ENCODE measurements around the gene BTRC.

The BTRC gene

DNA sequence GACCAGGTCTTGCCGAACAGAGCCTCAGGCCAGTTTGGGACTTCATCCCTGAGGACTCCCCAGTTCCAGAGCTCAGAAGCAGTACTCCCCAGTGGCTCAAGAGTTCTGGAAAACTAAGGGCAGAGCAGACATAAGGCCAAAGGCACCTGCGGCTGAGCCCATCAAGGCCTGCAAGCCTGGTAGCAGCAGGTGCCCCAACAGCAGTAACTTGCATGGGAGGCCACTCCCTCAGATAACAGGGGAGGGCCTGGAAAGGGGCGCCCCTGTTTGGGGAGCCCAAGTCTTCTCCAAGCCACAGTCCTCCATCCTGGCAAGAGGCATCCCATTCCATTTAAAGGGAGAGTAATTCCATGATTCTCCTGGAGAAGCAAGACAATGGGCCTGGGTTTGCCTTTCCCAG lies 221.1 kb downstream of the BTRC start:
- no peak overlapping the region for H2AFZ ChIP-seq (ENCODE audit: low read depth)
- no peaks in the 10 kb centered on the region for H4K20me1 ChIP-seq (ENCODE audit: insufficient read depth)
- H3K27ac ChIP-seq: no peak overlapping the region
- no peak overlapping the region for H3K4me2 ChIP-seq
- no peak overlapping the region for H3K4me3 ChIP-seq (IDR thresholded peaks at IDR 0.05; ENCODE audit: insufficient read depth, low read depth, low read length)
- no peaks in the 10 kb centered on the region for H3K36me3 ChIP-seq (ENCODE audit: insufficient read depth)
- no peaks in the 10 kb centered on the region for H3K79me2 ChIP-seq (ENCODE audit: insufficient read depth, low read depth)
- no peaks in the 10 kb centered on the region for H3K4me1 ChIP-seq (ENCODE audit: low read depth, poor library complexity, severe bottlenecking)
- TF ChIP-seq, protein P1, sequence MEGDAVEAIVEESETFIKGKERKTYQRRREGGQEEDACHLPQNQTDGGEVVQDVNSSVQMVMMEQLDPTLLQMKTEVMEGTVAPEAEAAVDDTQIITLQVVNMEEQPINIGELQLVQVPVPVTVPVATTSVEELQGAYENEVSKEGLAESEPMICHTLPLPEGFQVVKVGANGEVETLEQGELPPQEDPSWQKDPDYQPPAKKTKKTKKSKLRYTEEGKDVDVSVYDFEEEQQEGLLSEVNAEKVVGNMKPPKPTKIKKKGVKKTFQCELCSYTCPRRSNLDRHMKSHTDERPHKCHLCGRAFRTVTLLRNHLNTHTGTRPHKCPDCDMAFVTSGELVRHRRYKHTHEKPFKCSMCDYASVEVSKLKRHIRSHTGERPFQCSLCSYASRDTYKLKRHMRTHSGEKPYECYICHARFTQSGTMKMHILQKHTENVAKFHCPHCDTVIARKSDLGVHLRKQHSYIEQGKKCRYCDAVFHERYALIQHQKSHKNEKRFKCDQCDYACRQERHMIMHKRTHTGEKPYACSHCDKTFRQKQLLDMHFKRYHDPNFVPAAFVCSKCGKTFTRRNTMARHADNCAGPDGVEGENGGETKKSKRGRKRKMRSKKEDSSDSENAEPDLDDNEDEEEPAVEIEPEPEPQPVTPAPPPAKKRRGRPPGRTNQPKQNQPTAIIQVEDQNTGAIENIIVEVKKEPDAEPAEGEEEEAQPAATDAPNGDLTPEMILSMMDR (conservative IDR thresholded peaks at IDR 0.05; ENCODE audit: low read depth, low read length): no peak
- no peak overlapping the region for H3K9ac ChIP-seq
- H3K27me3 ChIP-seq (ENCODE audit: insufficient read depth, low read depth): no peaks in the 10 kb centered on the region

DNA sequence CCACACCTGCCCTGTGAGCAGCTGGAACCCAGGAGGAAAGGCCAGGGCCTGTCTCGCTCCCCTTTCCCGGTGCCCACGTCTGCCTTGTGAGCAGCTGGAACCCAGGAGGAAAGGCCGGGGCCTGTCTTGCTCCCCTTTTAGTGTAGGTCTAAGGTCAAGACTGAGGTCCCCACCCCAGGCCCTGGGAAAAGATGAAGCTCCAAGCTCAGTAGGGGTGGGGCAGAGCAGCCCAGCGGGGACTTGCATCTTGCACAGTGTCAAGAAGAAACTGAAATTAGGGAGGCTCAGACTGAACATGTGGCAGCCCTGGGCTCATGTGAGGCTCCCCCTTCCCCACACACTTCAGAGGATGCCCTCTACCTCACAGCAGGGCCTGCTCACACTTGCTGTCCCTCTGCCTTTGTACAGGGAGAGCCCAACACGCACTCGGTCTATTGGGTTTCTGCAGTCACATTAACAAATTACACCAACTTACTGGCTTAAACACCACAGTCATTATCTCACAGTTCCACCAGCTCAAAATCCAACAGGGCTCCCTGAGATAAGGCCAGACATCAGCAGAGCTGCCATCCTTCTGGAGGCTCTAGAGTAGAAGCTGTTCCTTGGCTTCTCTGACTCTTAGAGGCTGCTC lies 221.7 kb downstream of the BTRC start:
- Histone ChIP-seq H3K27ac (no peak overlapping the region), H3K4me3 (IDR thresholded peaks at IDR 0.05; ENCODE audit: insufficient read depth, low read depth, low read length) (no peak overlapping the region), H2AFZ (ENCODE audit: low read depth) (no peak overlapping the region), H3K9ac (no peak overlapping the region), H3K27me3 (ENCODE audit: insufficient read depth, low read depth) (no peaks in the 10 kb centered on the region), H4K20me1 (ENCODE audit: insufficient read depth) (no peaks in the 10 kb centered on the region), H3K4me2 (no peak overlapping the region), H3K36me3 (ENCODE audit: insufficient read depth) (no peaks in the 10 kb centered on the region), H3K79me2 (ENCODE audit: insufficient read depth, low read depth) (no peaks in the 10 kb centered on the region), H3K4me1 (ENCODE audit: low read depth, poor library complexity, severe bottlenecking) (peaks cover 4% of the 10 kb centered on the region)
- TF ChIP-seq, protein P1 (conservative IDR thresholded peaks at IDR 0.05; ENCODE audit: low read depth, low read length): no peak

DNA sequence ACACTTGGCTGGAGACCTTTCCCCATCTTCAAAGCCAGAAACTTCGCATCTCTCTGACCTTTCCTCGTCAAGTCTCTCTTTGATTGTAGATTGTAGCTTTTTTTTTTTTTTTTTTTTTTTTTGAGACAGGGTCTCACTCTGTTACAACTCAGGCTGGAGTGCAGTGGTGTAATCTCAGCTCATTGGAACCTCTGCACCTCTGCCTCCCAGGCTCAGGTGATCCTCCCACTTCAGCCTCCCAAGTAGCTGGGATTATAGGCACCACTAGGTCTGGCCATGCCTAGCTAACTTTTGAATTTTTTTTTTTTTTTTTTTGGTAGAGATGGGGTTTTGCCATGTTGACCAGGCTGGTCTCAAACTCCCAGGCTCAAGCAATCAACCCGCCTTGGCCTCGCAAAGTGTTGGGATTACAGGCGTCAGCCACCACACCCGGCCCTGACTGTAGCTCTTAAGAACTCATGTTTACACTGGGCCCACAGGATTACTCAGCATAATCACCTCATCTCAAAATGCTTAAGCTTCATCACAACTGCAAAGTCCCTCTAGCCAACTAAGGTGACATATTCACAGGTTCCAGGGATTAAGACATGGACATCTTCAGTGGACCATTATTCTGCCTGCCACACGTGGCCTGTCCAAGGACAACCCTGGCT lies 222.4 kb downstream of the BTRC start:
- no peak overlapping the region for H3K4me3 ChIP-seq (IDR thresholded peaks at IDR 0.05; ENCODE audit: insufficient read depth, low read depth, low read length)
- H3K36me3 ChIP-seq (ENCODE audit: insufficient read depth): no peaks in the 10 kb centered on the region
- no peaks in the 10 kb centered on the region for H3K27me3 ChIP-seq (ENCODE audit: insufficient read depth, low read depth)
- TF ChIP-seq, protein P1 (conservative IDR thresholded peaks at IDR 0.05; ENCODE audit: low read depth, low read length): no peak
- no peaks in the 10 kb centered on the region for H3K79me2 ChIP-seq (ENCODE audit: insufficient read depth, low read depth)
- no peaks in the 10 kb centered on the region for H4K20me1 ChIP-seq (ENCODE audit: insufficient read depth)
- no peak overlapping the region for H3K9ac ChIP-seq
- H2AFZ ChIP-seq (ENCODE audit: low read depth): no peak overlapping the region
- no peak overlapping the region for H3K4me2 ChIP-seq
- H3K4me1 ChIP-seq (ENCODE audit: low read depth, poor library complexity, severe bottlenecking): peaks cover 10% of the 10 kb centered on the region
- H3K27ac ChIP-seq: no peak overlapping the region

DNA sequence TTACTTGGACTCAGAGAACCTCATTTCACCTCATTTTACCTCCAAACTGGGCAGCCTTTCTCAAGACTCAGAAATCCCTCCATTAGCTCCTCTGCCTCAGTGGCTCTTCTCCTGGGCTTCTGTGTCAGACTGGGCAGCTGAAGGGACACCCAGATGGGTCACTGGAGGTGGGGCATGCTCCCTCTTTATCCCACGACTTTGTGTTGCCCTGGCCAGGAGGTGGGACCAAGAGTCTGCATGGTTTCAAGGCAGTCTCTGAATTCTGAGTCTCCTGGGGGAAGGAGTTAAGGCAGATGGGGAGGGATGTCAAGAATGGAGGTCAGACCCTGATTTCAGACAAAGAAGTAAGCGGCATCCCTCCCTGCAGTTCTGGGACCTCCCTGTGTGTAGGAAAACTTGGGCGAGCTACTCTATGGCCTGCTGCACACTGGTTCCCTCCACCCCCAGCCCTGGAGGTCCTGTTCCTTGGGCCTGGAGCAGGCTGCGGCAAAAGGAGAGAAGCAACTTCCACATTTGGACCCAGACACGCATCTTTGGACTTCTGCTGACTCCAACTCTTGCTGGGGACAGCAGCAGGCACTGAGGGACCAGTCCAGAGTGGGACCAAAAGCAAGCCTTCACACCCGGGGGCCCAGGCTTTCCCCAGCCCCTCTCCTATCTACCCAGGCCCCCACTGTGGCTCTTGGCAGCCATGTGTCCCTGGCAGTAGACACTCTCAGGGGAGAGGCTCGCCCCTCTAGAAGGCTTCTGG lies 223.3 kb downstream of the BTRC start:
- Histone ChIP-seq H3K36me3 (ENCODE audit: insufficient read depth) (no peaks in the 10 kb centered on the region), H3K4me2 (no peak overlapping the region), H2AFZ (ENCODE audit: low read depth) (no peak overlapping the region), H3K27ac (no peak overlapping the region), H3K79me2 (ENCODE audit: insufficient read depth, low read depth) (no peaks in the 10 kb centered on the region), H3K4me3 (IDR thresholded peaks at IDR 0.05; ENCODE audit: insufficient read depth, low read depth, low read length) (no peak overlapping the region), H3K4me1 (ENCODE audit: low read depth, poor library complexity, severe bottlenecking) (peaks cover 15% of the 10 kb centered on the region), H4K20me1 (ENCODE audit: insufficient read depth) (no peaks in the 10 kb centered on the region), H3K27me3 (ENCODE audit: insufficient read depth, low read depth) (no peaks in the 10 kb centered on the region), H3K9ac (no peak overlapping the region)
- TF ChIP-seq, protein P1 (conservative IDR thresholded peaks at IDR 0.05; ENCODE audit: low read depth, low read length): no peak

Data from KMS-11 (cell line).